ENCODE measurements around the gene RAPGEF5.

Gene RAPGEF5

GRCh38 chr7:22320416-22320815 is 36.5 kb downstream of the RAPGEF5 start:
- H3K4me3 Mint-ChIP-seq: no peak overlapping the region

DNA sequence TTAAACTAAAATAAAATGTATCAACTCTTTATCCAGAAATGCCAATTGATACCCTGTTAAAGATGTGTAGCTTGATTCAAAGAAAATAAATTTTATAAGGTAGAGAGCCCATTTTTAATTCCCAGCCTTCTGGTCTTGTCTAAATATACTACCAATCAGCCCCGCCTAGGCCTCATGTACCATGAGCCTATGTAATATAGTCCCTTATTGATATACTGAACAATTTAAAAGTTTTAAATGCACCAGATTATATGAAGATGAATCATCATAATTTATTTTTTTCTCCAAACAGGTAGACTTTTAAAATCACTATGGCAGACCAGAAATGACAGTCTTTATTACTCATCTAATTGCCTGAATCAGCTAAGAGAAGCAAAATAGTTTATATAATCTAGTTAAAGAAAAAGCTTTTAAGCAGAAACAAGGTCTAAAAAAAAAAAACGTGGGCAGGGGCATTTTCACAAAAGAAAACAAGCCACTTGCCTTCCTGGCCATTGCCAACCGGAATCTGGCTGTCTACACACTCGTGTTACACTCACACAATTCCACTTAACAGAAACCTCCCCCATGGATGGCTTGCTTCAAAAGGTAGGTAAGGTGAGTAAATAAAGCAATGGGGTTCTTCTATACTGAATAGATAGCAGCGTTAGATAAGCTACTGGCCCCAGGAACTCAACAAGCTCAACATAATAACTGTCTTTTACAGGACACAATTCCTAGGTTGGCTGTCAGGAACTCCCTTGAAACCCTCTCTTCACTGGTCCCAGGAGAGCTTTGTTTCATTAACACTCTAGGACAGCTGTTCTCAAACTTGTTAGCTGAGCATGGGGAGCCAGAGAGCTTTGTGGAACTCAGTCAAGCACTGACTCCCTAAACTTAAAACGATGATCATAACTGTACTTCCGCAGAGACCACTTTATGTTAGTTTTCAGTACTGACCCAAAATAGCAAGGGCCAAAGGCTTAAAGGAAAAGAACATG is 37.2 kb downstream of the RAPGEF5 start:
- no peaks in the 10 kb centered on the region for H3K4me1 Mint-ChIP-seq (ENCODE audit: low read depth)
- H3K4me3 Mint-ChIP-seq: no peak overlapping the region
- peaks cover 8% of the 10 kb centered on the region for H3K27me3 Mint-ChIP-seq (ENCODE audit: low read depth)
- no peak overlapping the region for H3K27ac Mint-ChIP-seq
- no peaks in the 10 kb centered on the region for H3K9me3 Mint-ChIP-seq
- no peaks in the 10 kb centered on the region for H3K36me3 Mint-ChIP-seq (ENCODE audit: low read depth)

More at GRCh38 chr7:22320416-22320815, 36.5 kb downstream of the RAPGEF5 start:
- Mint-ChIP-seq H3K4me1 (ENCODE audit: low read depth) (no peaks in the 10 kb centered on the region), H3K27ac (no peak overlapping the region), H3K9me3 (no peaks in the 10 kb centered on the region), H3K36me3 (ENCODE audit: low read depth) (no peaks in the 10 kb centered on the region), H3K27me3 (ENCODE audit: low read depth) (peaks cover 10% of the 10 kb centered on the region)

DNA sequence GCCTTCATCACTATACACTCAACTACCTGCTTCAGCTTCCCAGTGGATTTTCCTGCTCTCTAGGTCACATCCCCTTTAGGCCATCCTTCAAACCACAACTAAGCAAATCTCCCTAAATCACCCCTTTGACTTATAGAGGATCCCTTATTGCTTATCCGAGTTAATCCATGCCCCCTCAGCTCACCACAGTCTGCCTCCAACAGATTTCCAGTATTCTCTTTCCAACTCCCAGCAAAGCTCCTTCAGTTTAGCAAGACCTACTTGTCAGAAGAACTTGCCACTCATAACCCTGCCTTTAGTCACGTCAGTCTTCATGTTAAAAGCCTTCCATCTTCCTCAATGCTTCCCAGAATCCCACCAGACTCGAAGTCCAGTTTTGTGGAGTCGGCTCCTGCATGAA is 38.6 kb downstream of the RAPGEF5 start:
- H3K4me3 Mint-ChIP-seq: no peak overlapping the region
- H3K27me3 Mint-ChIP-seq (ENCODE audit: low read depth): peaks cover 5% of the 10 kb centered on the region
- H3K27ac Mint-ChIP-seq: no peak overlapping the region
- H3K4me1 Mint-ChIP-seq (ENCODE audit: low read depth): no peaks in the 10 kb centered on the region
- H3K36me3 Mint-ChIP-seq (ENCODE audit: low read depth): no peaks in the 10 kb centered on the region
- H3K9me3 Mint-ChIP-seq: no peaks in the 10 kb centered on the region

DNA sequence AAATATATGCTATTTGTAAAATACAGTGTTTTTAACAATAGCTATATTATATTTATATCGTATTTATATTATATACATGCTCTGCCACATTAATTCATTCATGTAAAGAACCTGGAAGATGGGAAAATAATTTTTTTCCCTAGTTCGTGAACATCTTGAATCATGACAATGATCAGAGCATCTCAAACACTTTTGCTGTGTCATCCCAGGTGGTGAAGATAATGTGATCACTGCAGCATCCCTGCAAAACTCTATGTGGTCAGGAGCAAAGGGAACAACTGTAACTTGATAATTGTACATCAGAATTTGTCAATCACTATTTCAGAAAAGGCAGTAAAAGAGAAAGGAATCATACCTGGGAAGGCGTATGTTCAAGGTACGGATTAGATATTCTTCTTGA is 39.3 kb downstream of the RAPGEF5 start:
- H3K4me3 Mint-ChIP-seq: no peak overlapping the region
- H3K36me3 Mint-ChIP-seq (ENCODE audit: low read depth): no peaks in the 10 kb centered on the region
- H3K27me3 Mint-ChIP-seq (ENCODE audit: low read depth): peaks cover 5% of the 10 kb centered on the region
- H3K9me3 Mint-ChIP-seq: no peaks in the 10 kb centered on the region
- H3K27ac Mint-ChIP-seq: no peak overlapping the region
- H3K4me1 Mint-ChIP-seq (ENCODE audit: low read depth): no peaks in the 10 kb centered on the region

DNA sequence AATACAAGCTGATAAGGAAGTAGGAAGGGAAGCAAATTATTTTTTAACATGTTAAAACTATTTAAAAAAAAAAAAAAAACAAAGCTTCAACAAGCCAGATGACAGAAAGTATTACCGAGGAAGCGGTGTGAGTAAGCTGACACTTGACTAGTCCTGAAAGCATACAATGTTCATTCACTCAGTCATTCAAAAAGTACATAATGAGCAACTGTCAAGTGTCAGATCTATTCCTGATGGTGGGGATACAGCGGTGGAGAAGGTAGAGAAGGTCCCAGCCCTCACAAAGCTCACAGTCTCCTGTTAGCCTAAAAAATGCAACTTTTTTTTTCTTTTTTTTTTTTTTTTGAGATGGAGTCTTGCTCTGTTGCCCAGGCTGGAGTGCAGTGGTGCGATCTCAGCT is 40.0 kb downstream of the RAPGEF5 start:
- Mint-ChIP-seq H3K9me3 (no peaks in the 10 kb centered on the region), H3K27ac (no peak overlapping the region), H3K4me3 (no peak overlapping the region), H3K4me1 (ENCODE audit: low read depth) (no peaks in the 10 kb centered on the region), H3K27me3 (ENCODE audit: low read depth) (peaks cover 5% of the 10 kb centered on the region), H3K36me3 (ENCODE audit: low read depth) (no peaks in the 10 kb centered on the region)

GRCh38 chr7:22307816-22308215 is 49.1 kb downstream of the RAPGEF5 start:
- H3K4me3 Mint-ChIP-seq: no peak overlapping the region
- peaks cover 1% of the 10 kb centered on the region for H3K36me3 Mint-ChIP-seq (ENCODE audit: low read depth)
- H3K27ac Mint-ChIP-seq: no peak overlapping the region
- H3K9me3 Mint-ChIP-seq: no peaks in the 10 kb centered on the region
- H3K4me1 Mint-ChIP-seq (ENCODE audit: low read depth): no peaks in the 10 kb centered on the region
- H3K27me3 Mint-ChIP-seq (ENCODE audit: low read depth): peaks cover 5% of the 10 kb centered on the region

DNA sequence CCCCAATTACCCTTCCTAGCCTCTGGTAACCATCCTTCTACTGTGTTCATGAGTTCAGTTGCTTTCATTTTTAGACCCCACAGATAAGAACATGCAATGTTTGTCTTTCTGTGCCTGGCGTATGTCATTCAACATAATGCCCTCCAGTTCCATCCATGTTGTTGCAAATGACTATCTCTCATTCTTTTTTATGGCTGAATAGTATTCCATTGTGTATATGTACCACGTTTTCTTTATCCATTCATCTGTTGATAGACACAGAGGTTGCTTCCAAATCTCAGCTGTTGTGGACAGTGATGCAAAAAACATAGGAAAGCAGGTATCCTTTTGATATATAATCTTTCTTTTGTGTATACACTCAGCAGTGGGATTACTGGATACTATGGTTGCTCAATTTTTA is 51.2 kb downstream of the RAPGEF5 start:
- H3K9me3 Mint-ChIP-seq: no peaks in the 10 kb centered on the region
- H3K4me1 Mint-ChIP-seq (ENCODE audit: low read depth): no peaks in the 10 kb centered on the region
- no peak overlapping the region for H3K27ac Mint-ChIP-seq
- peaks cover 5% of the 10 kb centered on the region for H3K27me3 Mint-ChIP-seq (ENCODE audit: low read depth)
- H3K36me3 Mint-ChIP-seq (ENCODE audit: low read depth): peaks cover 1% of the 10 kb centered on the region
- no peak overlapping the region for H3K4me3 Mint-ChIP-seq

- Mint-ChIP-seq H3K27ac (no peak overlapping the region), H3K4me3 (no peak overlapping the region), H3K4me1 (ENCODE audit: low read depth) (no peaks in the 10 kb centered on the region), H3K9me3 (no peaks in the 10 kb centered on the region), H3K36me3 (ENCODE audit: low read depth) (peaks cover 1% of the 10 kb centered on the region), H3K27me3 (ENCODE audit: low read depth) (peaks cover 5% of the 10 kb centered on the region)
These were observed 54.0 kb downstream of the RAPGEF5 start for GRCh38 chr7:22302951-22303423.

- H3K27ac Mint-ChIP-seq: no peak overlapping the region
- H3K4me3 Mint-ChIP-seq: no peak overlapping the region
- no peaks in the 10 kb centered on the region for H3K4me1 Mint-ChIP-seq (ENCODE audit: low read depth)
- peaks cover 1% of the 10 kb centered on the region for H3K36me3 Mint-ChIP-seq (ENCODE audit: low read depth)
- peaks cover 5% of the 10 kb centered on the region for H3K27me3 Mint-ChIP-seq (ENCODE audit: low read depth)
- H3K9me3 Mint-ChIP-seq: no peaks in the 10 kb centered on the region
These were observed 54.8 kb downstream of the RAPGEF5 start for GRCh38 chr7:22302193-22302592.

- H3K36me3 Mint-ChIP-seq (ENCODE audit: low read depth): peaks cover 1% of the 10 kb centered on the region
- peaks cover 5% of the 10 kb centered on the region for H3K27me3 Mint-ChIP-seq (ENCODE audit: low read depth)
- no peak overlapping the region for H3K4me3 Mint-ChIP-seq
- no peaks in the 10 kb centered on the region for H3K9me3 Mint-ChIP-seq
- no peak overlapping the region for H3K27ac Mint-ChIP-seq
- H3K4me1 Mint-ChIP-seq (ENCODE audit: low read depth): no peaks in the 10 kb centered on the region
These were observed 55.2 kb downstream of the RAPGEF5 start for GRCh38 chr7:22301790-22302189.

DNA sequence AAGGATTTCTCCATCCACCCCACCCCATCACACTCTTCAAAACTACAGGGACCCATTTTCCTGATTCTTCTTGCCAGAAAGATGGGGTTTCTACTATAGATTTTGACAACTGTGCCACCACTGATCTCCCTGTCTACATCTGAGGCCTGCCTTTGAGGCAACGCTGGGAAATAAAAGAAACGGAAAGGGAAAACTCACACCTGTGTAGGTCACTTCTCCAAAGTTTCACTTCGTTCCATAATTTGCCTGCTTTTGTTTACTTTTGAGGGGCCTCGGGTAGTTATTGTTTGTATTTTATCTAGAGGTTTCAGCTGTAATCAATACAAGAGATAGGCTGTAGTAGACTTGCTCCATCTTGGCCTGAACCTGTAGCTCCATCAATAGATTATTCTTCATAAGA is 56.1 kb downstream of the RAPGEF5 start:
- H3K36me3 Mint-ChIP-seq (ENCODE audit: low read depth): no peaks in the 10 kb centered on the region
- no peaks in the 10 kb centered on the region for H3K4me1 Mint-ChIP-seq (ENCODE audit: low read depth)
- peaks cover 3% of the 10 kb centered on the region for H3K27me3 Mint-ChIP-seq (ENCODE audit: low read depth)
- no peaks in the 10 kb centered on the region for H3K9me3 Mint-ChIP-seq
- H3K4me3 Mint-ChIP-seq: no peak overlapping the region
- no peak overlapping the region for H3K27ac Mint-ChIP-seq

- no peak overlapping the region for H3K4me3 Mint-ChIP-seq
- no peaks in the 10 kb centered on the region for H3K9me3 Mint-ChIP-seq
- peaks cover 22% of the 10 kb centered on the region for H3K27me3 Mint-ChIP-seq (ENCODE audit: low read depth)
- H3K27ac Mint-ChIP-seq: no peak overlapping the region
- H3K36me3 Mint-ChIP-seq (ENCODE audit: low read depth): no peaks in the 10 kb centered on the region
- peaks cover 8% of the 10 kb centered on the region for H3K4me1 Mint-ChIP-seq (ENCODE audit: low read depth)
These were observed 60.0 kb downstream of the RAPGEF5 start for GRCh38 chr7:22296916-22297315.

DNA sequence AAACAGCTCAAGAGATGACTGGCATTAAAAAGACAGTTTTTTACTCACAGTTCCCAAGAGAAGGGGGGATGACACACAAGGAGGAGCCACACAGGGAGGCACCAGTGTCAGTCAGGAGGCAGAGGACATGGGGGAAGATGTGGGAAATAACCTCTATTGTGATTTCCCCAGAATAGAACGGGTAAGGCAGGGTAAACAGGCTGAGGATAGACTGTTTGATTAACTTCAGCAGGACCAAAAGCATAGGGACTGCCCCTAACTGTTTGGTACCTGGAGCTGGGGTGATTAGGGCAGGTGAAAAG is 60.7 kb downstream of the RAPGEF5 start:
- H3K27ac Mint-ChIP-seq: no peak overlapping the region
- H3K4me3 Mint-ChIP-seq: no peak overlapping the region
- H3K36me3 Mint-ChIP-seq (ENCODE audit: low read depth): no peaks in the 10 kb centered on the region
- H3K27me3 Mint-ChIP-seq (ENCODE audit: low read depth): peaks cover 22% of the 10 kb centered on the region
- peaks cover 8% of the 10 kb centered on the region for H3K4me1 Mint-ChIP-seq (ENCODE audit: low read depth)
- no peaks in the 10 kb centered on the region for H3K9me3 Mint-ChIP-seq

DNA sequence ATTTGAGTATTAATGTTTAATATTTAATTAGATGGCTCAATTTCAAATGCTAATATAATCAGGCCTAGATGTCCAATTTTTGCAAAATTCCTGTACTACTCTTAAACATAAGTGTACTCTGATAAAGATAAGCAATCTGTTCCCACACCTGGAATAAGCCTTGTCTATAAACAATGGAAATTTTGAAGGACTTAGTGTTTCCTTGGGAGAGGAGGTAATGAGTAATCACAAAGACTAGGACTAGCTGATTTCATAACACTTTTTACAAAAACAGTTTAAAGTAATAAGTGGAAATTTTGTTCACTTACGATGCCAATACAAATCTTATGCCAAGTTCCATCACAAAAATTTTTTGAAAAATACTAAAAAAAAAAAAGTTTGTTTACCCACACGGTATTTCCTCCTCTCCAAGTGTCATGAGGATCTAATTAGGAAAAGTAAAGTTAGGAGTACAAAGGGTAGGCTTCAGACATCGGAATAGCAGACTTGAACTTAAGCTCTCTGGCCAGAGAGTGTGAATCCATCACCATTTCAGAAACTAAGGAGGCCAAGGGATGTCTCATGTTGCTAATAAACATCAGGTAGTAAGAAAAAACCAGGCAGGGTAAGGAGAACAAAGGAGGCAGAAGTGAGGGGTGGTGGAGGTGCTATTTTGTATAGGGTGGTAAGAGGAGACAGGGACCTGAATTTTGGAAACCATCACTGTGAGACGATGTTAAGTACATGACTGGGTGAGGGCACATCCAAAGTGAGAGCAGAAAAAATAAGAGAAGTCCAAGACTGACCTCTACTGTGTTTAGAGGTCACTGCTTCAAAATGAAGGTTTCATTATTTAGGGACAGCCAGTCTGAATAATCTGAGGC is 61.3 kb downstream of the RAPGEF5 start:
- Mint-ChIP-seq H3K9me3 (no peaks in the 10 kb centered on the region), H3K4me3 (no peak overlapping the region), H3K27ac (no peak overlapping the region), H3K36me3 (ENCODE audit: low read depth) (no peaks in the 10 kb centered on the region), H3K4me1 (ENCODE audit: low read depth) (peaks cover 8% of the 10 kb centered on the region), H3K27me3 (ENCODE audit: low read depth) (peaks cover 22% of the 10 kb centered on the region)

GRCh38 chr7:22292531-22292930 is 64.4 kb downstream of the RAPGEF5 start:
- H3K4me3 Mint-ChIP-seq: no peak overlapping the region
- H3K4me1 Mint-ChIP-seq (ENCODE audit: low read depth): peaks cover 8% of the 10 kb centered on the region
- no peaks in the 10 kb centered on the region for H3K36me3 Mint-ChIP-seq (ENCODE audit: low read depth)
- no peak overlapping the region for H3K27ac Mint-ChIP-seq
- no peaks in the 10 kb centered on the region for H3K9me3 Mint-ChIP-seq
- peaks cover 39% of the 10 kb centered on the region for H3K27me3 Mint-ChIP-seq (ENCODE audit: low read depth)
